HG03025 (cell line): ENCODE data around the gene KRT40.

Experiments
- ATAC-seq: cut with Tn5 transposase; IDR thresholded peaks from one replicate; pipeline ENCODE4 v1.9.1; 2021; ENCODE audit warnings: mild to moderate bottlenecking, moderate library complexity; ENCODE audit not compliant: unreplicated experiment, low FRiP score

The KRT40 gene

DNA sequence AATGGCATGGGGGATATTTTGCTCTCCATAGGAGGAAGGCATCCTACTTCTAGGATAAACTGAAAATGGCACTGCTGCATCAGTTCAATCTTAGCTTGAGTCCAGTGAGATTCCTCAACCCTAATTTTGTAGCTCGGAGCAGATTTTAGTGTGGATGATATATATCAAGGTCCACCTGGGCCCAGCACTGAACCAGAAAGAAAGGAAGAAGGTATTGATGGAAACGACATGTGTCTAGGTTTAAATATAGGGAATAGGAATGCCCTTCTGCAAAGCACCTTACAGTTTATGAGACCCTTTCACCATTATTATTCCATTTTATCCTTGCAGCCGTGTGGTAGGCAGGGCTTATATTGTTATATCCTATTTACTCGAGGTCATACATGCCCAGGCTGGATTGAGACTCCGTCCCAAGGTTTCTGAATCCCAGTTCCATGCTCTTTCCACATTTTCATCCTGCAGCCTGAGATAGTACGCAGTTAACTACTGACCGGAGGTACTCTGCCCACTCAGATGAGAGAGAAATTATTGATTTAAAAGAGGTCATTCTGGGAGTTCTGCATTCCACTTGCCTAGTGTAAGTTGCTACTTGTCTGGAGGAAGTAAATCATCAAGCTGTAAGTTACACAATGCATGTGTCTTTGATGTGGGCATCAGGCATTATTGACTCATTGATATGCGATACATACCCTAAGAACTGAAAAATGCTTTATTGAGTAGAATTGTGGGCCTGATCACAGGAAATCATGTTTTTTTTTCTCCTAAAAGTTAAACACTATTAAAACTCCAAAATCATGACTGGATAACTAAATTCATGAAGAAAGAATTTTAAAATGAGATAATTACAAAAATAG is 27.5 kb downstream of the KRT40 start:
- ATAC-seq, result no peak

DNA sequence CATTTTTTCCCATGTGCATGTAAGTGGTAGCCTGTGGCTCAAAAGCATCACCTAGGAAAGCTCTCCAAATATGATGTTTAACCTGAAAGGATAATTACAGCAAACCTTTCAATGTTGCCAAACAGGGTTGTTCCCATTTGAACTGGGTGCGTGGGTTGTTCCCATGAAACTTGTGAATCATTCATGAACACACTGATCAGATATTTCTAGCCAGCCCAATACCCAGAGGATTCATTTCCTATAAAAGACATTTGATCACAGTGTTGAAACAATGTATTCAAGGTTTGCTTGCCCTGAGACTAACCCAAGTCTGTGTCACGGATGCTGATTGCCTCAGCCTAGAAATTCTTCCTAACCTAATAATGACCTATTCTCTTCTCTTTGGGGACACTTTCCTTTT is 30.2 kb downstream of the KRT40 start:
- no peak for ATAC-seq

DNA sequence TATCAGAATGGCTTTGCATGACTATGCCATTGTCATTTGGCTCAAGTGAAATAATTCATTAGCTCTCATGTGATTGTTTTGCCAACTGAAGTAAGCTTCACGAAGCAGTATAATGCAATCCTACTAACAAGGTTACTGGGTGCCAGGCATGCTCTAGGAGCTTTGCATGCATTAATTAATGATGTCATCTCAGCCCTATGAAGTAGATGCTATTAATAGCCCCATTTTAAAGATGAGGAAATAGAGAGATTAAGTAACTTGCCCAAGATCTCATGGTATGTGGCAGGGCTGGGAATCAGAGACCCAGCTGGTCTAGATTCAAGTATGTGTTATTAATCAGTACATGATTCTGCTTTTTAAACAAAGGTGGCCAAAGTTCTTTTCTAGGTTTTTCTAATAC is 31.5 kb downstream of the KRT40 start:
- no peak for ATAC-seq

DNA sequence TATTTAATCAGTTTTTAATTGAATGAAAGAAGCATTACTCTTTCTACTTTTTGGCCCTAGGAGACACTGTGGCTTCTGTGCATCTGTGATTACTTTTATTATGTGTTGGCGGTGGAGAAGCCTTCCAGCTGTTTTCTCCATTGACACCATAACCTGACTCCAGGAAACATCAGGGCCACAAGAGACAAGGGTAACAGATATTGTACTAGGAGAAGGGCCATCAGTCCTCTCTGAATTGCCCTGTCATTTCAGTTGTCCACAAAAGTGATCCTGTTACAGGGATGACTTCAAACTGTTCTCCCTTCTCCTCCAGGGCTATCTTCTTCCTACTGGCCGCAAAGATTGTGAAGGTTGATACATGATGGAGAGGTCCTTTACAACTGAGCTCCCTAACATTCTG is 32.0 kb downstream of the KRT40 start:
- no peak for ATAC-seq

DNA sequence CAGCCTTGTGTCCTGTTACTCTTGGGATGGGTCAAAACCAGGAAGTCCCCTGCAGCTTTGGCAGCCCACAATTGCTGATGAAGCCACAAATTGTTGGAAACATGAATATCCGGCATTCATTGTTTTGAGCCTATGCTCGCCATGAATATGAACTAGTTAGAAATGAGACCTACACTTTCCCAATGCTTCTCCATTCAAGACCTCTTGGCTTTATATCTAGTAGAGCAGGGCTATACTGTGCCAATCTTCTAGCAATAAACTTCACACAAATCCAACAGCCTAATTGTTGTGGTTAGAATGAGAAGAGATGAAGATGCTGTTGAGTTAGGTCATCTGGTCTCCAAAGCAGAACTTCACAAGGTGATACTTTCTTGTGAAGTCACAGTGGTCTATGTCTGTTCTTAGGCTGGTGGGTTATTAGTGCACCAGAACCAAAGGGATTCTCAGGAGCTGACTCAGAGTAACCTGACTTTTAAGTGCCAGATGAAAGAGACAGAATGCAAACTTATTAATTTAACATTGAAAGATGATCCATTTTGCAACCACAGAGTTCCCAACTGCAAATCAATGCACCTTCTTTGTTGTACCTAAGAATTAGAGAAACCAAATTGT is 33.0 kb downstream of the KRT40 start:
- no peak for ATAC-seq

DNA sequence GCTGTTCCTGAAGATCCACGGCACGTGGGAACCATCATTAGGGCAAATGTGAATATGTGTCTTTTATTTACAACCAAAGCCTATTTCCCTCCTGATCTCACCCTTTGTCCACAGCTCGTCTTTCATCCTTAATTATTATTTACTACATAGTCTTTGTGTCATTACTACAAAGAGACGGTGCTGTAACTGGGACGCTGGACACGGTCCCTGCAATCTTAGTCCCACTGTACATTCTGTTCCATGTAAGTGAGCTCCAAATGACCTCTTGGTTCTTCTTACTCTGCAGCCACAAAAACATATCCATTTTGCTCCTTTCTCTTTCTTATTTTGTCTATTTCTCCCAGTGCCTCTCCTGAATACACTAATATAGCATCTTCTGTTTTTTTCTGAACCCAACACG is 34.0 kb downstream of the KRT40 start:
- ATAC-seq, result no peak

DNA sequence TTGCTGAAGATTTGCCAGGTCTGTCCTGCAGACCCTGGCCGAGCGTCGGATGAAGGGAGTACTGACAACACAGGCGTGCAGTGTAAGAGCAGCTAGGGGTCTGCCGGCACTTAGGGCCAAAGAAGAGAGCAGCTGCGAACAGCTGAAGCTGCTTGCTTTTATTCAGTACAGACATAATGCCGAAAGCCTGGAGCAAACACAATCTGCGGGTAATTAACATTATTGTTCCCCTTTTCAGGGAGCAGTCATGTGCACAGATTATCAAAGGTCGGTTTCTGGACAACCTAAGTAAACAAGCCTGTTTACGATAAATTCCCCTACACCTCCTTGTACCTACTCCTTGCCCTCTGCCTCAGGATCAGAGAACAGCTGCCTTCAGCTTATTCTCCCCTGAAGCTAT is 34.7 kb downstream of the KRT40 start:
- no peak for ATAC-seq

DNA sequence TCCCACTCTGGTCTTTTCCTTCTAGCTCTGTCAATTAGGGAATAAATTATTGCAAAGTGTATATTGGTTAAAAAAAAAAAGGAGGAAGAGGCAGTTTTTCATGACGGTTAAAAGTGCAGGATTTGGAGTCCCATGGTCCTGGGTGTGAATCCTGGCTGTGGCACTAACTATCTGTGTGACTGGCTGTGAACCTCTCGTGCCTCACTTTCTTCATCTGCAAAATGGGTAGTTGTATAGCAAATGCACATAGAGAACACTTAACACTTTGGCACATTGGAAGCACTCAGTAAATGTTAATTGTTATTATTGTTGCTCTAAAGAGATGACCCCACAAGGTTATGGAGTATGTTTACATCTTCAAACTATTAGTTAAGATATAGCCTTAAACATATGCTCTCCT is 36.2 kb downstream of the KRT40 start:
- no peak for ATAC-seq

DNA sequence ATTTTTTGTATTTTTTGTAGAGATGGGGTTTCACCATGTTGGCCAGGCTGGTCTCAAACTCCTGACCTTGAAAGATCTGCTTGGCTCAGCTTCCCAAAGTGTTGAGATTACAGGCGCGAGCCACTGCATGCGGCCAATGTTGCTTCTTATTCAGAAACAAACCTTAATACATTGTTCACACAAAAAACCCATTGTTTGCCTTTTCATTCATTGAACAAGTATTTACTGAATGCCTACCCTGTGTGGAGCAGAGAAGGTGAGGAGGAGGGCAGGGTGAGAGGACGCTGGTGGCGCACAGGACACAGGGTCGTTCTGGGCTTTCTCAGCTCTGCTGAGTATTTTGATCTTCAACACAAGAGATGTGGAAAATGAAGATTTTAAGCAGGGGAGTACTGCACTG is 38.7 kb downstream of the KRT40 start:
- no peak for ATAC-seq

DNA sequence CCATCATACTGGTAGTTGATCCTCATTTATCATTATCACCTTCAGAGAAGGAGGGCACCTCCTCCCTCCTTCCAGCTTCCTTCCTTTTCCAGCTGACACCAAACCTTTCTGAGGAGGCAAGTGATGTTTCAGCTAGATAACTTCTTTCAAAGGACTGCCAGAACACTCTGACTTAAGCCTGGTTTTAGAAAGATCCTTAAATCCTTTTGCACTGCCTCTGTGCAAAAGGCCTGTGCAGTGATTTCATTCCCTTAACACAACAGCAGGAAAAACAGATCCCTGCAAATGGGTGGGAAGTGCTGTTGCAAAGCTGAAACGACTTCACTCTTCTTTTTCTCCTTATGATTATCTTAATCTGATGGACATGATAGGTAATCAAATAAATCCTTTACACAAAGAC is 39.6 kb downstream of the KRT40 start:
- no peak for ATAC-seq

DNA sequence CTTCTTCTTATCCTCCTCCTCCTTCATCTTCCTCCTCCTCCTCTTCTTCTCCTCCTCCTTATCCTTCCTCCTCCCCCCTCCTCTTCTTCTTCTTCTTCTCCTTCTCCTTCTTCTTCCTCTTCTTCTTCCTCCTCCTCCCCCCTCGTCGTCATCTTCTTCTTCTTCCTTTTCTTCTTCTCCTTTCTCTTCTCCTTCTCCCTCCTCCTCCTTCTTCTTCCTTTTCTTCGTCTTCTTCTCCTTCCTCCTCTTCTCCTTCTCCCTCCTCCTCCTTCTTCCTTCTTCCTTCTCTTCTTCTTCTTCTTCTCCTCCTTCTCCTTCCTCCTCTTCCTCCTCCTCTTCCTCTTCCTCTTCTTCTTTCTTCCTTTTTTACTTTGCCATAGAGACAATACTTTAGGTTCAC is 41.6 kb downstream of the KRT40 start:
- ATAC-seq, result no peak

DNA sequence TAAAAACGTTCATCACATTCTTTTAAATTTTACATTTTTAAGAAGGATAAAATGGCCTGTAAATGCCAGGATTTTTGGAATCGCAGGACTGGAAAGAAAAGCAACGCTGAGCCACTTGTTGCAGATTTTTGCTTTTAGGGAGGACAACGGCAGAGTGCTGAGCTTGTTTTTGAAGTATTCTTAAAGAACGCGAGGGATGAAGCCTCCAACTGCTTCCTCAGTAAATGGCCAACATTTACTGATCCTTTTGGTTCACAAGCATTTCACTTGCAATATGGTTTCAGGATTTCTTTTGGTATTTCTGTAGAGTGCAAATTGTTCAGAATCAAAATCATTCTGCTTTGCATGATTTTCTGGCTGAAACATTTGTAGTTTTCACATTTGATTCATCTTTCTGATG is 43.9 kb downstream of the KRT40 start:
- ATAC-seq, result no peak

DNA sequence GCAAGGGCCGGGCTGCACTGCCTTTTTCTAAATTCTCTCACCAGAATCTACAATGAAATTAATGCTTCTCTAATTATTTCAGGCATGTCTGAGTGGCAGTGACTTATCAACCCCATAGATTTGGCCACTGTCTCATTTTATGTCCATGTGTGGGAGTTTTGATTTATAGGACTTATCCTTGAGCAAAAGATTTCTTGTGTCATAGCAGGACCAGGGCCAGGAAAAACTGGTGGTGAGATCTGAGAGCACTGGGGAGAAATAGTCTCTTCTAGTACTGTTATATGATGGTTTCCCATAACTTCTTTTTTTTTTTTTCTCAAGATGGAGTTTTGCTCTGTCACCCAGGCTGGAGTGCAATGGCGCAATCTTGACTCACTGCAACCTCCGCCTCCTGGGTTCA is 45.1 kb downstream of the KRT40 start:
- ATAC-seq, result no peak

DNA sequence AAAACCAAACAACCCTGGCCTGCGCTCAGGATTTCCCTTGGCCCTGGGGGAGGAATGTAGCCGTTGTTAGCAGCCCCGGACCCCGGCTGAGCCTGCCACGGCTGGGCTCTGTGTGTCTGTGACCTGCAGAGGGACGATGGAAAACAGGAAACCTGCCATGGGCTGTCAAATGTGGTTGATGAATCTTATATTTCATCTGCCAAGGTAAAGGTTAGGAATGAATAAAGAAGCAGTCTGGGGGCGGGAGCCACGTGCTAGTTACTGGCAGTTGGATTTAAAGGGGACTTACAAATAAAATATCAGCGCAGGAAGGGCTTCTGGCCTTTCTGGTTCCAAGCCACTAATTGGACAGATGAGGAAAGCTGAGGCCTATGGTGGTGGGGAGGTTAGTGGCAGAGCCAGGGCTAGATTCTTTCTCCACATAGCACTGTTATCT is 46.7 kb downstream of the KRT40 start, which contains the start of gene KRT23:
TSS of gene KRT23 (minus strand) at position 263 of the 436 bp plus-strand sequence. CDS start 1,043 bp downstream, outside the sequence.
- no peak for ATAC-seq

DNA sequence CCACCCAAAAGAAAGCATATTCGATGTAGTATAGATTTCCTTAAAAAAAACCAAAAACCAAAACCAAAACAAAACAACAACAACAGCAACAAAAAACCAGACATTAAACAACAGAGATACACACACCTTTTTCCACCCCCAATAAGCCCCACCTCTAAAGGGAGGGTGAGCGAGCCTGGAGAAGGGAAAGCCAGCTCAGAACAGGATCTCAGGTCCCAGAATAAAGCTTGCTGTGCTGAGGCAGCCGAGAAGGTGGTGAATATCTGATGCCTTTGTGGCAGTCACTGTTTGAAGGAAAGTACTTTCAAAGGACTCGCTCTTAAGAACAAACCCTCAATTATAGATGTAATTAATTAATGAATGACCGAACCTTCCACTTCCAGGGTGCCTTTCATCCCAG is 47.1 kb downstream of the KRT40 start:
- no peak for ATAC-seq

DNA sequence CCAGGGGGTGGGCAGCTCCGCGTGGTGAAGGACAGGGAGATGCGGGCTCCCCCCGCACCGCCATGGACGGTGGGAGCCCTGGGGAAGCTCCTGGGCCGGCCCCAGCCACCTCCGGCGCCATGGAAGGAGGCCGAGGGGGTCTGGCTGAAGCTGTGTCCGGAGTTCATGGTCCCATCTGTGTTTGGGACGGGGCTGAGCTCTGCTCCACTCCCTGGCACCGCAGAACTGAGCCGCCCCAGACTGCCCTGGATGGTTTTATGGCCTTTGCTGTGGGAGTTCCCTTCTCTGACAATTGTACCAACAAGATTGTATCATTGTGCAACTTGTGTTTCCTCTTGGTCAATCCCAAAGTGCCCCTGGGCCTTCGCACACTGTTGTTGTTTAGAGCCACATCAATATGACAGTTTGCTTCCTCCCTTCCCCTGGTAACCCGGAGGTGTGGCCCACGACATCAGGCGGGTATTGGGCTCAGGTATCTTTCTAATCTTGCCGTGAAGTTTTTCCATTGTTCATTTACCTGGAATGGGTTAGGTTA is 47.6 kb downstream of the KRT40 start:
- no peak for ATAC-seq

DNA sequence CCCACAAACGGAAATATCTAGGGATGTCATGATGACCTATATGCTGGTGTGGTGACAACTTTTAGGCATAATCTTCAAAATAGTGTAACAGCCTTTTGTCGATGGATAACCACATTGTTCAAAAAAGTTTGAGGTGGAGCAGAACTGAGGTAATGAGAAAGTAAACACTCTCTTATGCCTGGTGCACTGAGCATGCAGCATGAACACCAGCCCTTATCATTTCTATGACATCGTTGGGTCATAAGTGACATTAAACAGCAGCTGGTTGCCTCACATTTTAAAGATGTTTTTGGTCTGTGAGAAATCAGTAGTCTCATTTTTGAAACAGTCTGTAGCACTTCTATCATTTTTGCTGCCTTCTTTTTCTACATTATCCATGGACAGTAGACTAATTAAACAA is 48.5 kb downstream of the KRT40 start:
- ATAC-seq, result no peak

DNA sequence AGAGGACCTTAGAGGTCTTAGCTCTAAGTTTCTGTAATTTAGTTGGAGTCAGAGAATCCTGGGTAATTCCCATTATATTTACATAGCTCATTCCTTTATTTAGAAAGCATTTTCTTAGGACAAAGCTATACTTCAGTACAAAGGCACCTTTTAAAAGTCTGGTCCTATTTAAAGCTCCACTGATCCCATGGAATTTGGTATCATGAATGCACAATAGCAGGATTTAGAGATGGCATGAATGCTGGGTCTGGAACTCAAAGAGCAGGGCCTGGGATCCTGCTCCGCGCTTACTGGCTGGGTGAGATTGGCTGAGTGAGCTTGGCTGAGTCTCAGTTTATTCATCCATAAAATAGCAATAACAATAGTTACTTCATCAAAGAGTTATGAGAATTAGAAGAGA is 51.5 kb downstream of the KRT40 start:
- ATAC-seq, result no peak

DNA sequence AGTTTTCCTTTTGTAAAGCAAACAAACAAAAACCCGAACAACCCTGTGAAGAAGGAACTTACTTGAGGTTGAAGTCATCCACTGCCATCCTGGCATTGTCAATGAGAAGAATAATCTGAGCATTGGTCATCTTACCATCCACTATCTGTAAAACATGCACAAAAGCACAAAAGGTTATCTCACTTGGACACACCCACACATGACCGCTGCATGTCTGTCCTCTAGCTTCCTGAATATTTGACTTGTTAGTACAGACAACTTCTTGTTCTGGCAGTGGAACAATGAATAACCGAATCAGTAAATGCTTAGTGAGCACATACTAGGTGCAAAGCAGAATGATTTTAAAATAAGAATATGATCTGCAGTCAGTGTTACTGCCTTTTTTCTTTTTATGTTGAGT is 52.8 kb downstream of the KRT40 start:
- ATAC-seq, result no peak
